Calu3 (cell line): ENCODE measurements around the gene ADAM8. TPM values are rescaled to one million over a fixed set of nuclear protein-coding genes. Genes with fewer than 3 reads are reported as not detected.
"Not testable (repeated sequence)": the region's sequence is repeated elsewhere in the genome, so short reads cannot be mapped to it uniquely, and the experiment has no call there.

Source experiments
- BruUV-seq: library from RNA; stranded (reverse); fragments of 400-500 nt; replicated peaks from 2 replicates; lab custom pipeline; 2021; lab: Mats Ljungman, UMichigan
- CTCF ChIA-PET: fragments of 300-600 bp; sonication (Branson Sonifier 250); formaldehyde crosslinking; loops from one replicate; lab custom pipeline; 2022; ENCODE audit warnings: antibody characterized with exemption; lab: Charles Lee
- DNase-seq: peaks from one replicate; pipeline ENCODE4 v3.0.0; 2022
- H3K27ac Mint-ChIP-seq: one replicate; pipeline ENCODE4 v1.8.0; 2022; ENCODE audit warnings: mixed read lengths; ENCODE audit not compliant: unreplicated experiment
- H3K27me3 Mint-ChIP-seq: one replicate; pipeline ENCODE4 v1.8.0; 2022; ENCODE audit warnings: mixed read lengths; ENCODE audit not compliant: unreplicated experiment
- H3K36me3 Mint-ChIP-seq: one replicate; pipeline ENCODE4 v1.8.0; 2022; ENCODE audit warnings: mild to moderate bottlenecking, moderate library complexity, mixed read lengths; ENCODE audit not compliant: insufficient read depth, unreplicated experiment
- H3K4me1 Mint-ChIP-seq: one replicate; pipeline ENCODE4 v1.8.0; 2022; ENCODE audit warnings: mild to moderate bottlenecking, low read depth, mixed read lengths; ENCODE audit not compliant: unreplicated experiment
- H3K4me3 Mint-ChIP-seq: one replicate; pipeline ENCODE4 v1.8.0; 2022; ENCODE audit warnings: mild to moderate bottlenecking, low read depth, moderate library complexity, mixed read lengths; ENCODE audit not compliant: unreplicated experiment
- H3K9me3 Mint-ChIP-seq: one replicate; pipeline ENCODE4 v1.8.0; 2022; ENCODE audit warnings: low read depth, mixed read lengths; ENCODE audit not compliant: unreplicated experiment
- CTCF ChIP-seq: fragments of 200-600 bp; IDR thresholded peaks from one replicate; pipeline ENCODE4 v1.8.0; 2022; ENCODE audit warnings: antibody characterized with exemption; ENCODE audit not compliant: unreplicated experiment
- intact Hi-C: fragments of 100-400 bp; cut with micrococcal nuclease; formaldehyde crosslinking; loops from one replicate; pipeline ENCODE4 v1.10.0; 2022; ENCODE audit not compliant: unreplicated experiment
- total RNA-seq: library from RNA; stranded (reverse); gene quantifications from 2 replicates; pipeline ENCODE4 v1.2.3, GENCODE V29; 2022

Gene ADAM8
- total RNA-seq, 1 experiment from 2014 or later = 40.4 TPM

- H3K9me3 Mint-ChIP-seq = peaks cover 4% of the 10 kb centered on the region
Observed at GRCh38 chr10:133324198-133324792, 47.6 kb upstream of the ADAM8 start.

DNA sequence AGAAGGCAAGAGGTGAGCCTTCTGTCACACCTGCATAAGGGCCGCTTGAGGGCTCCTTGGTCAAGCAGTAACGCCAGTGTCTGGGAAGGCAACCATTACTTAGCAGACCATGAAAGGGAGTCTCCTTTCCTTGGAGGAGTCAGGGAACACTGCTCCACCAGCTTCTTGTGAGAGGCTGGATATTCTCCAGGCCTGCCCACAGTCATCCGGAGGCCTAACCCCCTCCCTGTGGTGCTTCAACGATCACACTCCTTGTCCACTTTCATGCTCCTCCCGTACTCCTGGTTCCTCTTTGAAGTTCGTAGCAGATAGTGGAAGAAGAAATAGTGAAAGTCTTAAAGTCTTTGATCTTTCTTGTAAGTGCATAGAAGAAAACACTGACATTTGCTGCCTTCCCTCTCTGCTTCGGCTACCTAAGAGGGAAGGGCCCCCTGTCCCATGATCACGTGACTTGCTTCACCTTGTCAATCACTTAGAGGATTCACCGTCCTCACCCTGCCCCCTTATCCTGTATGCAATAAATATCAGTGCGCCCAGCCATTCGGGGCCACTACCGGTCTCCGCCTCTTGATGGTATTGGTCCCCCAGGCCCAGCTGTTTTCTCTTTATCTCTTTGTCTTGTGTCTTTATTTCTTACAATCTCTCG, 45.5 kb upstream of the ADAM8 start:
- Mint-ChIP-seq H3K27me3 (peaks cover 48% of the 10 kb centered on the region), H3K36me3 (peaks cover 11% of the 10 kb centered on the region), H3K4me1 (peaks cover 11% of the 10 kb centered on the region)
- intact Hi-C loops, H3K4me3 Mint-ChIP-seq, H3K9me3 Mint-ChIP-seq, H3K27ac Mint-ChIP-seq, CTCF ChIA-PET, DNase-seq, BruUV-seq: not testable (repeated sequence)

More at GRCh38 chr10:133324198-133324792, 47.6 kb upstream of the ADAM8 start:
- CTCF ChIA-PET = interaction anchor here (0.7 to 1.0 kb wide), 2 partner anchors 10 to 17 kb away, joined by 3 to 4 read pairs; no protein-coding TSS in a partner anchor
- DNase-seq = peak; percentile 76
- intact Hi-C loops = no loop called here
- no TSS peak for BruUV-seq
- no peak for TF ChIP-seq CTCF
- H3K36me3 Mint-ChIP-seq = peaks cover 2% of the 10 kb centered on the region
- peak overlapping the region; percentile 14 for H3K4me3 Mint-ChIP-seq
- peaks cover 55% of the 10 kb centered on the region for H3K27me3 Mint-ChIP-seq
- H3K4me1 Mint-ChIP-seq = peaks cover 6% of the 10 kb centered on the region
- no peak overlapping the region for H3K27ac Mint-ChIP-seq

- H3K9me3 Mint-ChIP-seq, DNase-seq, BruUV-seq, H3K4me3 Mint-ChIP-seq, CTCF ChIA-PET, H3K27ac Mint-ChIP-seq, intact Hi-C loops: not testable (repeated sequence)
- Mint-ChIP-seq H3K27me3 (peaks cover 35% of the 10 kb centered on the region), H3K36me3 (peaks cover 11% of the 10 kb centered on the region), H3K4me1 (peaks cover 11% of the 10 kb centered on the region)
Observed at GRCh38 chr10:133320852-133321422, 44.3 kb upstream of the ADAM8 start.

GRCh38 chr10:133318494-133319127, 41.9 kb upstream of the ADAM8 start:
- peak; percentile 67 for DNase-seq
- Mint-ChIP-seq H3K4me3 (peak overlapping the region; percentile 56), H3K4me1 (peaks cover 11% of the 10 kb centered on the region), H3K27me3 (peaks cover 23% of the 10 kb centered on the region), H3K36me3 (peaks cover 11% of the 10 kb centered on the region), H3K27ac (no peak overlapping the region), H3K9me3 (peaks cover 4% of the 10 kb centered on the region)
- intact Hi-C loops = no loop called here
- TF ChIP-seq CTCF = peak; percentile 42
- CTCF ChIA-PET = no interaction called here
- BruUV-seq = no TSS peak

DNA sequence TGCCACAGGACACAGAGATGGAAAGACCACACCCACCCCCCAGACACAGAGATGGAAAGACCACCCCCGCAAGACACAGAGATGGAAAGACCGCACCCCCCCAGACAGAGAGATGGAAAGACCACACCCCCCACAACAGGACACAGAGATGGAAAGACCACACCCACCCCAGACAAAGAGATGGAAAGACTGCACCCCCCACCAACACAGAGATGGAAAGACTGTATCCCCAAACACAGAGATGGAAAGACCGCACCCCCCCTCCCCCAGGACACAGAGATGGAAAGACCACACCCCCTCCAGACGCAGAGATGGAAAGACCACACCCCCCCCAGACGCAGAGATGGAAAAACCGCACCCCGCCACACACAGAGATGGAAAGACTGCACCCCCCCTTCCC, 40.1 kb upstream of the ADAM8 start:
- H3K9me3 Mint-ChIP-seq = peaks cover 4% of the 10 kb centered on the region
- no peak for TF ChIP-seq CTCF
- no peak overlapping the region for H3K27ac Mint-ChIP-seq
- peaks cover 11% of the 10 kb centered on the region for H3K4me1 Mint-ChIP-seq
- no peak overlapping the region for H3K4me3 Mint-ChIP-seq
- BruUV-seq = no TSS peak
- peaks cover 11% of the 10 kb centered on the region for H3K36me3 Mint-ChIP-seq
- CTCF ChIA-PET = no interaction called here
- intact Hi-C loops = no loop called here
- no peak for DNase-seq
- peaks cover 23% of the 10 kb centered on the region for H3K27me3 Mint-ChIP-seq
